GM18873 (cell line): ENCODE measurements around the gene RAB9A.
A peak's percentile ranks its signal among the peaks of the same experiment; 100 is the strongest.

Experiments used
- ATAC-seq: cut with Tn5 transposase; IDR thresholded peaks from one replicate; pipeline ENCODE4 v1.9.1; 2021; ENCODE audit warnings: mild to moderate bottlenecking, moderate library complexity, moderate number of reproducible peaks; ENCODE audit not compliant: unreplicated experiment, low FRiP score

The RAB9A gene

DNA sequence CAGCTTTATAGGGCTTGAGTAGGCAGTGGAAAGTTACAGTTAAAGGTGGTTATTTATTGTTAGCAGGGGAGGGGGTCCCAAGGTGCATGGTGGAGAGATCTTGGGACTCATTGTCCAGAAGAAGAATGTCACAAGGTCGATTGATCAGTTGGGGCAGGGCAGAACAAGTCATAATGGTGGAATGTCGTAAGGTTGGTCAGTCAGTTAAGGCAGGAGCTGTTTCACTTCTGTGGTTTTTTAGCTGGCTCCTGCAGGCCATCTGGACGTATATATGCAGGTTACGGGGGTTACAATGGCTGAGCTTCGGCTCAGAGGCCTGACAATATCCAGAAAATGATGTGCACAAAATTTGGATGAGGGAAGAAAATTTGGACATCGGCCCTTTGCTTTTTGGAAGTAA, 52.8 kb downstream of the RAB9A start:
- no peak for ATAC-seq

DNA sequence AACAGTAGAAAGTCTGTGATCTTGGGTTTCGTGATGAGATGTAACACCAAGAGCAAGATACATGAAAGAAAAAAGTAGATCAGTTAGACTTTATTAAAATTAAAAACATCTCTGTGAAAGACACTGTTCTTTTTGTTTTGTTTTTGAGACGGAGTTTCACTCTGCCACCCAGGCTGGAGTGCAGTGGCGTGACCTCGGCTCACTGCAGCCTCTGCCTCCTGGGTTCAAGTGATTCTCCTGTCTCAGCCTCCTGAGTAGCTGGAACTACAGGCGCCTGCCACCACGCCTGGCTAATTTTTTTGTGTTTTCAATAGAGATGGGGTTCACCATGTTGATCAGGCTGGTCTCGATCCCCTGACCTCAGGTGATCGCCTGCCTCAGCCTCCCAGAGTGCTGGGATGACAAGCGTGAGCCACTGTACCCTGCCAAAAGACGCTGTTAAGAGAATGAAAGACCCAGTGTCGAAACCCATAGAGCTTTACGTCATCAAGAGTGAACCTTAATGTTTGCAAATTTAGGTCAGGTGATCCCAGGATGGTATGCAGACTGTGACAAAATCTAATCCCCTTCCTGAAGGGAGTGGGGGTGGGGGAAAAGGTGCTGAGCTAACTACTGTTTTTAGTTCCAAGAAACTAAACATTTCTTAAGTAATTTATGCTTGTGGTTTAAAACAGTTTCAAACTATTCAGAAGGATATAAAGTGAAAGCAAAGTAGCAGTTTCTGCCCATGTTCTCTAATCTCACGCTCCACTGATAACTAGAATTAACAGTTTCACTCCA, 53.7 kb downstream of the RAB9A start:
- ATAC-seq, result peak; percentile 85

DNA sequence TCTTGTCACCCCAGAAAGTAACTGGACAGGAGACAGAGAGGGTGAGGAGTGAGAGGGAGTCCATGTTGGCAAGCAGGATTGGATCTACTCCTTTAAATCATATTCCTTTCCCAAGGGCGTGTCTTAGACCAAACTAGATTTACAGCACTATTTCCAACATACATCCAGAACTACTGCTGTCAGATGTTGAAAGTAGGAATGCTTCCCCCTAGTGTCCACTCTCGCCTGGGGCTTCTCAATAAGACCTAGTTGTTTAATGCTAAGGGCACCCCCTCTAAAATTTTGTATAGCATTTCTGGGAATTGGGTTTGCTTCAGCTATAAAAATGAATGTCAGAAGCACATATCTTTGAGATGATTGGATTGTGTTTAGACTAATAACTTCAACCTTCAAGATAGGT, 58.9 kb downstream of the RAB9A start:
- ATAC-seq, result no peak

DNA sequence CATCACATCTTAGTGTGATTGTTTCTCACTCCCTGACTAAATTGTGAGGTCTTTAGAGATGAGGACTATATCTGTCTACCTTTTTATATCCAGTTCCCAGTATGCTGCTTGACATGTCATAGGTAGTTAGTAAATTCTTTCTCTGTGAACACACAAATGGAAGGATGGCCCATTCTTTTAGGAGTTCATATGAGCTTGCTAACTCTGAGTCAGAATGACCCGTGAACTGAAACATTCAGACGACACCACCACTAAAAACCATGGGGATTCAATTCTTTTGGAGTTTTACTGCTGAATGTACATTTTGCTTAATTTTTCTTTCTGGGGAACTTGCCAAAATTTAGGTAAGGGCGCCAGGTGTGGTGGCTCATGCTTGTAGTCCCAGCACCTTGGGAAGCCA, 59.6 kb downstream of the RAB9A start:
- no peak for ATAC-seq

DNA sequence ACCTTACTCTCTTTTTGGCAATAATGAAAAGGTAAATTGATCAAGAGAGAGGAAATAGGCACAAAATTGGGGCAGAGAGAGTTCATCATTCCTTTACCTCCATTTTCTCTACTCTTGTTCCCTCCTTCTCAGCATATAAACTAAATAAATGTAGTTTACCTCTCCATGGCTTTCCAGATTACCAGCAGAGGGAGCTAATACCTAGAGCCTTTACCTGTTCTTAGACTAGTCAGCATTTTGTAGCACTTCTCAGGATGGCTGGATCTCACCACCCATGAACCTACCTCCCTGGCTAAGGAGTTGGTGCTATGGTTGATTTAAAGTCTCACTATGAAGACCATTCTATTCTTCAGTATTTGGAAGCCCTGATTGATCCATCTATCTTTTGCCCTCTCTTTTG, 61.3 kb downstream of the RAB9A start:
- ATAC-seq, result no peak

DNA sequence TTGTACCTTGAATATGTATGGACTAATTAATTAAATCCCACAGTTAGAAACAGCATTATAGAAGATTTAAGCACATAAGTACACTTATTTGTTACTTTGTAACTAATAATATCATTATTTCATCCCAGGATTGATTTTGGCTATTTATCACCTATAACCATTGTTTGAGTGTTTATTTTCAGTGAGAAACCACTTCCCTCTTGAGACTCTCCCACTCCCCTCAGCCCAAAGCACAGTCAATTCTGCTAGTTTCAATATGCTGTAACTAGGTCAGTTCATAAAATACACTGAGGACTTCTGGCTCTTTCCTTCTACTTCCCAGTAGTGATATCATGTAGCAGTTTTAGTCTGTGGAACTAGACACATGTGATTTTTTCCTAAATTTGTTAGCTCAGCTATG, 61.9 kb downstream of the RAB9A start:
- ATAC-seq, result no peak

DNA sequence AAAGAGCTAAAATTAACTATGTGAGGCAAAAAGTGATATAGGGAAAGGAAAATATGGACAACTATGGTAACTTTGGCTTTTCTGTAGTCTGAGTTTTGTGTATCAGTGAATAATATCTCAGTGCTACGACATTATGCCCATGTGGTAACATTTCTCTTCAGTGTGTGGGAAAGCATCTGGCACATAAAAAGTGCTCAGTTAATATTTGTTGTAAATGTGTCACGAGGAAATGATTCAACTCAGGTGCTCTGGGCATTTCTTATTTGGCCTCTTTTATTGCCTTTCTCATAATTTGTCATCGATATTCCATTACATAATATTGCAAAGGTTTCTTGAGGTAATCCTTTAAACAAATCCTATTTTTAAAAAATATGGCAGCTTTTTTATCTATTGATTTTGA, 63.2 kb downstream of the RAB9A start:
- no peak for ATAC-seq

DNA sequence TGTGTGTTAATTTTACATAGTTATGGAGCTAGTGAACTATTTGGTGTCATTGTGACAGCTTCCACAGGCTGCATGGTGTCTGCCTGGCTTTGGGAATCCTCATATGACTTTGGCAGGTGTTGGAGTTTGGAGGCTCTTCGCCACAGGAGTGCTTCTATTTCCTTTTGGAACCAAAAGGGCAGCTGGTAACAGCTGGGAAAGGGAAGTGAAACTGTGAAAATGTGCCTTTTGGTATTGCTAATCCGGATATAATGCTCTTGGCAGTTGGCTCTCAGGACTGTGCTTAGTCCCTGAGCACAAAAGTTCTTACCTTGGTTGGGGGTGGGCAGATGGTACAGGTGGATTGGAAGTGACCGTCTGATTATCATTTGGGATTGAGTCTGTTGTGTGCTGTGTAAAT, 63.7 kb downstream of the RAB9A start:
- ATAC-seq, result peak; percentile 68

DNA sequence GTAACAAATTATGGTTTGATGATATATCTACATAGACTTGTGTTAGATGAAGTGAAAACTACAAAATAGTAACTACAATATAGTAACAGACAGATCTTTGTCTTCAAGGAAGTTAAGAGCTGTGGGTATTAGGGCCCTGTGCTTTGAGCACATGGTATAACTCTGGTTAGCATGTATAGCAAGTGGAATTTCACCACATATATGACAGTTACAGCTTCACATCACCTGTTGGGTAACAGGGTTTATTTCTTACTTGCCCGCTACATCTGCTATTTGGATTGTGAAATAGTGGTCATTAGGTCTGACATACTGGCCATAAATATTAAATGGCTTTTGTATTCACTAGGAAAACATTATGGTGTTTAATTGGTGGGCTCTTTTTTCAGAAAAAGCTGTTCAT, 65.8 kb downstream of the RAB9A start:
- ATAC-seq, result no peak

DNA sequence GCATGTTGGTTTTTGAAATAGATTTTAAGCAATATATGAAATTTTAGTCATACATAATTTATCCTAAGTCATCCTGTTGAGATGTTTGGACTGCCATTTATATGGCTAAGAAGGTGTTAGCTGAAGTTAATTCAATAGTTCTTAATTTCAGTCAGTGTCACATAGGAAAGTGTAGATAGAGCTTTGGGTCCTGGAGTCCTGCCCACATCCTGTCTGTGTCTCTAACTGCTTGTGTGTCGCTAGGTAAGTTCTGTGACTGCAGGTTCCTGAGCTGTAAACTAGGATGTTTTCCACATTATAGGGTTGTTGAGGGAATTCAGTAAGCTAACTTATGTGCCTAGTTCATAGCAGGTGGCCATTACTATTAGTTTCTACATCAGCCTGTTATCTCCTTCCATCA, 66.3 kb downstream of the RAB9A start:
- no peak for ATAC-seq

DNA sequence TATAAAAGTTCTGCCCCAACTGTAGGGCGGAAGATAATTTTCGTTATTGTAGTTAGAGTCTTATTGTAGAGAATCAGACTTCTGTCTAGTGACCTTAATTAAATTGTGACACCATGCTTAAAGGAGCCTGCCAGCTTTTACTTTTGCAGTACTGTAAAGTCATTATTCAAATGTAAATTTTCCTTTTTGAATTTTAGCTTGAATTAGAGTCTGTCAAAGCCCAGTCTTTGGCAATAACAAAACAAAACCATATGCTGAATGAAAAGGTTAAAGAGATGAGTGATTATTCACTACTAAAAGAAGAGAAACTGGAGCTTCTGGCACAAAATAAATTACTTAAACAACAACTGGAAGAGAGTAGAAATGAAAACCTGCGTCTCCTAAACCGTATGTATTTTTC, 67.5 kb downstream of the RAB9A start:
- no peak for ATAC-seq

DNA sequence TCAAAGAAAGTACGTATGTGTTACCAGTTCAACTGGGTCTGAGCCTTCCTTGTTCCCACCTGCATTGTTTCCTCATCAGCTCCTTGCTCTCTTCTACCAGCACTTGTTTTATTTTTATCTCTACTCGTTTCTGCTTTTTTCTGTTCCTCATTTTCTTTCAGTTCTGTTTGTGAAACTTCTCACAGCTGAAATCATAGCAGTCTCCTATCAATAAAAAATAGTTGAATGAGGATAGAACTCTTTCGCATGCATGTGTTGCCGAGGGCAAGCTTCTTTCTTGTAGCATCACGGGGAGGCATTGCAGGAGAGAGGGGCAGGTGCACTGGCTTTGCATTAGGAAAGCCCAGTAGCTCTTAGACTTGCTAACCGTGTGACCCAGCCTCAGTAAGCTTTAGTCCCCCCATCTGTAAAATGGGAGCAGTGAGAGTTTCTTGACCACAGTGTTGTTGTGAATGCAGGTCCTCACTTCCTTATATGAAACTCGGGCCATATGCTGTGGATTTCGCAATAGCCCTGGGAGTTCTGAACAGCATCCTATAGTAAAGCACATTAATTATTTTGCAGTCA, 70.3 kb downstream of the RAB9A start:
- ATAC-seq, result peak; percentile 66
